Esophagus mucosa (tissue), 1 donor: Measurements from ENCODE around the gene CACNA2D2. TPM values are rescaled to one million over a fixed set of nuclear protein-coding genes. Genes with fewer than 3 reads are reported as not detected.
A peak's percentile ranks its signal among the peaks of the same experiment; 100 is the strongest.

Source experiments
- ATAC-seq: fragments of 200-7000 bp; cut with Tn5 transposase; one replicate; pipeline ENCODE4 v1.9.1; 2020
- total RNA-seq: library from RNA; stranded (reverse); gene quantifications from one replicate; pipeline ENCODE4 v1.2.4, GENCODE V29; 2023
- donor health status: DM: yes; HTN: yes; CAD: no.

The CACNA2D2 gene
- total RNA-seq, 1 donor from 2014 or later = 0.08 TPM

- ATAC-seq = no peak
These were observed 137.6 kb downstream of the CACNA2D2 start for GRCh38 chr3:50365842-50366220.

- ATAC-seq = peak; percentile 87
These were observed 138.2 kb downstream of the CACNA2D2 start for GRCh38 chr3:50365080-50365841.

- ATAC-seq = peak; percentile 3
These were observed 138.8 kb downstream of the CACNA2D2 start for GRCh38 chr3:50364573-50365079.

DNA sequence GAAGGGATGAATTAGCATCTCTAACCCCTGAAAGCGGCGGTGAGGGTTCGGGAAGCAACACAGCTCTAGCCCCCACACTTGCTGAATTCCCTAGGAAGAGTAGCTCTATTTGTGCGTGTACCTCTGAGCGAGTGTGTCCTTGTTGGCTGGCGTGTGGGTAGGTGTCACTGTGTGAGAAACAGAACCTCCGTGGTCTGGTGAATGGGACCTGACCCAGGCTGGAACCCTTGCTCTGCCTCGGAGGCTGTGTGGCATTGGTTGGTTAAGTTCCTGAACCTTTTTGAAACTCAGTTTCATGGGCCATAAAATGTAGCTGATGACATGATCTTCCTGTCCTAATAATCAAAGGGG, 143.7 kb downstream of the CACNA2D2 start:
- no peak for ATAC-seq

GRCh38 chr3:50358911-50359759, 144.3 kb downstream of the CACNA2D2 start, which contains the start of gene TMEM115:
TMEM115 (minus strand) TSS chr3:50359521; CDS start chr3:50359063, 458 bp downstream.
- ATAC-seq = peak; percentile 95

- ATAC-seq = peak; percentile 0
These were observed 145.0 kb downstream of the CACNA2D2 start for GRCh38 chr3:50358355-50358910.

- ATAC-seq = no peak
These were observed 146.0 kb downstream of the CACNA2D2 start for GRCh38 chr3:50357481-50357880.

GRCh38 chr3:50356553-50356952, 146.9 kb downstream of the CACNA2D2 start:
- ATAC-seq = no peak

DNA sequence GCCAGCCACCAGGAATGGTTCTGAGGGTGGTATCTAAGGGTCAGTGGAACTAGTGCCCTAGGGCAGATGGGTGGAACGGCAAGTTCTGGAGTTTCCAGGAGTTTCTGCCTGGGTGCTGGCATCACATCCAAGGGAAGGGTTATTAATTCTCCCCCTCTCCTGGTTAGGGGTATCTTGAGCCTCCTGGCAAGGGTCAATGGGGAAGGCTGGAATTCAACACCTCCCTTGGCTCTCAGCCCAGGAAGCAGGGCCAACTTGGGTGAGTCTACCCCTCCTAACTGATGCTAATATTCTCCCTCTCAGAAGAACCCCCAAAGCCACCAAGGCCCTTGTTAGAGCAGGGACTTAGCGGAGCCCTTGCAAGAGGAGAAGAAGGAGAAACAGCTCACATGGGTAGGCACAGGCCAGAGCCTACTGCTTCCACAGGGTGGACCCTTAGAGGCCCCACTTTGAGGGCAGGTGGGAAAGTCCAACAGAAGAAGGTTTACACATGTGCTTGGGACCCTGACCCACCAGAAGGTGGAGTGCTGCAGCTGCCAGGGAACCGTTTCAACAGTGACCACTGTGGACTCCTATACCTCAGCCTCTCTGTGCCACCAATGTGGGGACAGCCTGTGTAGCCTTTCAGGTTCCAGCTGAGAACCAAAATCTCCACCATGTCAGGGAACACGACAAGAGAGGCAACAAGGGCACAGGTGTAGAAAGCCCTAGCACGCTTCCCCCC, 147.4 kb downstream of the CACNA2D2 start:
- no peak for ATAC-seq

DNA sequence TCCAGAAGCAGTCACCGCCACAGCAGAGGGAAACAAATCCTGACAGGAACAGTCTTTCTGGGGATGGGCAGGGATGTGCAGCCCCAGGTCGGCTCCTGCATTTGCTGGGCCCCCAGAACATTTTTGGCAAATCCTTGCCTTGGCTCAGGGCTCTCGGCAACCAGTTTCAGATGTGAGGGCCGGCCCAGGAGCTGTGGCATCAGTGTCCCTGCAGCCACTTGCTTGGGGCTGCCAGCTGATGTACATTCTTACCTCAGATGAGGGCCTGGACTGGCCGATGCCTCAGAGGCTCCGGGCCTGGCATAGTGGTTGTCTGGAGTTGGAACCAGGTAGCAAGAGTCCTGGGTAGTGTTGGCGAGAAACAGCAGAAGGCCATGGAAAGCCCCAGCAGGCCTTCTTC, 148.6 kb downstream of the CACNA2D2 start:
- ATAC-seq = no peak

- ATAC-seq = no peak
These were observed 149.2 kb downstream of the CACNA2D2 start for GRCh38 chr3:50354186-50354764.

DNA sequence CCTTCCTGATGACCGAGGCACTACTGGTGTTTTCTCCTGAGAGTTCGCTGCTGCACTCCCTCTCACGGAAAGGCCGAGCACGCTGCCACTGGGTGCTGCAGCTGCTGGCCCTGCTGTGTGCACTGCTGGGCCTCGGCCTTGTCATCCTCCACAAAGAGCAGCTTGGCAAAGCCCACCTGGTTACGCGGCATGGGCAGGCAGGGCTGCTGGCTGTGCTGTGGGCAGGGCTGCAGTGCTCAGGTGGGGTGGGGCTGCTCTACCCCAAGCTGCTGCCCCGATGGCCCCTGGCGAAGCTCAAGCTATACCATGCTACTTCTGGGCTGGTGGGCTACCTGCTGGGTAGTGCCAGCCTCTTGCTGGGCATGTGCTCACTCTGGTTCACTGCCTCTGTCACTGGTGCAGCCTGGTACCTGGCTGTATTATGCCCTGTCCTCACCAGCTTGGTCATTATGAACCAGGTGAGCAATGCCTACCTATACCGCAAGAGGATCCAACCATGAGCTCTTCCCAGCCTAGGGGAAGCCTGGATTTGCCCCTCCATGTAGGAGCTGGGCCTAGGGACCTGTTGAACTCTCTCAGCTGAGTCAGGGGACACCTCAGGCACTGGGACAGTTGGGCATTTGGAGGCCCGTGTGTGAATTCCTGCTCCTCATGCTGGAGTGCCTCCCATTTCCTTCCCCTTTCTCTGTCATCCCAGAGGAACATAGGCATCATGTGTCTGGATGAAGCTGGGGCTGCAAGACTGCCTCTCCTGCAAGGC, 150.0 kb downstream of the CACNA2D2 start:
- no peak for ATAC-seq

GRCh38 chr3:50352781-50353180, 150.7 kb downstream of the CACNA2D2 start:
- no peak for ATAC-seq

DNA sequence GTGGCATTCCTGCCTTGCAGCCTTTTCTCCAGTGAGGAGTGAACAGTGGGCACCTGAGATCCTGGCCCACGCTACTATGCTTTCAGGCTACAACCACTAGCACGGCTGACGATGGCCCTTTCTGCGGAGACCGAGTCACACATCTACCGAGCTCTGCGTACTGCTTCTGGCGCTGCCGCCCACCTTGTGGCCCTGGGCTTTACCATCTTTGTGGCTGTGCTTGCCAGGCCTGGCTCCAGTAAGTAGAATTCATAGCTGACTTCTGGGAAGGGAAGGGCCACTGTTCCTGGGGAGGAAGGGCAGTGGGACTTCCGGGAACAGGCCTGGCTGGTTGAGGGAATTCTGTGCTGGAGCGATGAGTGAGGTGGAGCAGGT, 152.1 kb downstream of the CACNA2D2 start:
- no peak for ATAC-seq

- peak; percentile 89 for ATAC-seq
These were observed 152.7 kb downstream of the CACNA2D2 start, which contains the start of the genes CYB561D2 and NPRL2 for GRCh38 chr3:50350527-50351322. CYB561D2 (plus strand) TSS chr3:50350862; CDS start chr3:50351434, 572 bp downstream. NPRL2 (minus strand) TSS chr3:50350775; CDS start chr3:50350652, 123 bp downstream.

DNA sequence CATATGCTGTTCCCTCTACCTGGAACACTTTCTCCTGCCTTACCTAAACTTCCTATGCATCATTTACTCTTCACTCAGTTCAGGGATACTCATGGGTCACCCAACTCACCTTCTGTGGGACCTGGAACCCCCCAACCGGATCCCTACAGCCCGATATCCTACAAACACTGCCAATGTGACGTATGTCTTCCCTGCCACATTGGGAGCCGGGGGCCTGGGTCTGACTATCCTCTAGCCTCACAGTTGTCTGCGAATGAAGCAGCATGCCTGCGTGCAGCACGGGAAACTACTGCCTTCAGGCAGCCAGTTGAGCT, 153.3 kb downstream of the CACNA2D2 start:
- no peak for ATAC-seq

GRCh38 chr3:50347187-50347813, 156.1 kb downstream of the CACNA2D2 start:
- no peak for ATAC-seq

- ATAC-seq = peak; percentile 46
These were observed 157.7 kb downstream of the CACNA2D2 start, which contains the start of gene ZMYND10 for GRCh38 chr3:50345586-50346234. ZMYND10 (minus strand) TSS chr3:50345732; CDS start chr3:50345579, 153 bp downstream.

DNA sequence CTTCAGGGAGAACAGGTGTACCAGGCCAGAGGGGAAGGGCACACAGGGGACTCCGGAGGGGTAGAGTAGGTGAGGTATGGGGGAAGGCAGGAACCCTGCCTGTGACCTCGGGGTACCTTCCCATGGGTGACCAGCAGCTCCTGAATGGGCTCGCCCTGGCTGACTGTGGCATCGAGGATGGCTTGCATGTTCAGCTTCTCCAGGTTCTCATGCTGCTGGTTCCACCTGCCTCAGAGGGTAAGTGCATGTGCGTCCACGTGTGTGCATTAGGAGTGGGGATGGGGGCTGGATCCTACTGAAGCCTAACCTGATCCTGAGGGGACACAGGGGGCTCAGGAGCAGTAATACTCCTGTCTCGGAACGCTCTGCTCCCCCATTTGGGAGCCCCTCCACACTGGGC, 158.4 kb downstream of the CACNA2D2 start:
- ATAC-seq = no peak
